GM12878 (cell line): ENCODE data around the gene APOO. TPM values are rescaled to one million over a fixed set of nuclear protein-coding genes. Genes with fewer than 3 reads are reported as not detected.

Source experiments
- ATAC-seq: fragments of 200-7000 bp; cut with Tn5 transposase; 3 replicates; pipeline ENCODE4 v1.9.1; 2020; ENCODE audit warnings: mild to moderate bottlenecking, moderate library complexity
- BruUV-seq: library from RNA; stranded (reverse); fragments of 400-500 nt; replicated peaks from 2 replicates; lab custom pipeline; 2021; lab: Mats Ljungman, UMichigan
- CTCF ChIA-PET: fragments of 300-600 bp; sonication (Branson Sonifier 250); formaldehyde crosslinking; extraction: SDS; loops from one replicate; lab custom pipeline; 2021; ENCODE audit warnings: inconsistent platforms; lab: Yijun Ruan, JAX
- POLR2A ChIA-PET: fragments of 350-600 bp; formaldehyde crosslinking; extraction: SDS; loops from one replicate; lab custom pipeline; 2021; ENCODE audit warnings: inconsistent platforms; lab: Charles Lee
- RAD21 ChIA-PET: fragments of 300-600 bp; sonication (Branson Sonifier 250); formaldehyde crosslinking; loops from one replicate; lab custom pipeline; 2023; ENCODE audit warnings: antibody characterized with exemption; ENCODE audit not compliant: unreplicated experiment; lab: Charles Lee
- SMC1A ChIA-PET: fragments of 300-600 bp; sonication (Branson Sonifier 250); formaldehyde crosslinking; loops from one replicate; lab custom pipeline; 2023; ENCODE audit not compliant: unreplicated experiment, uncharacterized antibody; lab: Charles Lee
- DNase-seq: peaks from one replicate; pipeline ENCODE4 v3.0.0-alpha.2; 2011; ENCODE audit warnings: low read depth, low spot score
- FAIRE-seq: peaks from 3 replicates; lab custom pipeline; 2011; peaks lifted over from hg19 to GRCh38; lab: Jason Lieb, UNC
- H2AFZ ChIP-seq: 2 replicates; pipeline ENCODE4 v1.6.0; 2011; ENCODE audit warnings: low read depth, low read length, control low read depth; ENCODE audit not compliant: control insufficient read depth
- H3K27ac ChIP-seq: 2 replicates; pipeline ENCODE4 v1.5.1; 2011; ENCODE audit warnings: control low read depth; ENCODE audit not compliant: control insufficient read depth, insufficient read depth
- H3K27me3 ChIP-seq, 2 experiments: replicated peaks in 1 of 2; 2 replicates each; pipeline versions ENCODE4 v1.6.0 to v1.6.1; 2011; ENCODE audit warnings: low read length in 1 of 2; ENCODE audit not compliant: control insufficient read depth in 2 of 2, insufficient read depth in 2 of 2
- H3K36me3 ChIP-seq, 2 experiments: 2 replicates each; pipeline ENCODE4 v1.5.1; 2011; ENCODE audit warnings: low read length in 1 of 2; ENCODE audit not compliant: control insufficient read depth in 2 of 2, insufficient read depth in 2 of 2
- H3K4me1 ChIP-seq: 2 replicates; pipeline ENCODE4 v1.6.1; 2011; ENCODE audit warnings: mild to moderate bottlenecking, low read length, moderate library complexity, mixed read lengths; ENCODE audit not compliant: control insufficient read depth, insufficient read depth
- H3K4me2 ChIP-seq: 2 replicates; pipeline ENCODE4 v1.6.0; 2011; ENCODE audit warnings: control low read depth; ENCODE audit not compliant: control insufficient read depth, insufficient read depth
- H3K4me3 ChIP-seq: fragments of 200-600 bp; sonication (generic); 2 replicates; pipeline ENCODE4 v1.5.1; 2016
- H3K79me2 ChIP-seq: 2 replicates; pipeline ENCODE4 v1.6.0; 2011; ENCODE audit warnings: low read length; ENCODE audit not compliant: control insufficient read depth, insufficient read depth
- H3K9ac ChIP-seq: 2 replicates; pipeline ENCODE4 v1.8.0; 2011; ENCODE audit warnings: low read length, control low read depth, mixed read lengths; ENCODE audit not compliant: control insufficient read depth, insufficient read depth
- H3K9me3 ChIP-seq: replicated peaks from 3 replicates; pipeline ENCODE4 v1.5.1; 2011; ENCODE audit warnings: mild to moderate bottlenecking, low read length; ENCODE audit not compliant: control insufficient read depth, insufficient read depth
- H4K20me1 ChIP-seq: 2 replicates; pipeline ENCODE4 v1.6.0; 2011; ENCODE audit not compliant: control insufficient read depth, insufficient read depth
- CBX3 ChIP-seq: fragments of 200-600 bp; sonication (generic); IDR thresholded peaks from 2 replicates; pipeline ENCODE4 v1.6.1; 2016; ENCODE audit warnings: low read depth, borderline replicate concordance
- HDAC6 ChIP-seq: fragments of 200-600 bp; sonication (generic); IDR thresholded peaks from one replicate; pipeline ENCODE4 v1.8.0; 2017; ENCODE audit warnings: antibody characterized with exemption; ENCODE audit not compliant: unreplicated experiment
- IKZF2 ChIP-seq, 2 experiments: fragments of 450-650 bp; IDR thresholded peaks; 2 replicates each; pipeline ENCODE4 v1.6.1; 2017; ENCODE audit warnings: mild to moderate bottlenecking in 2 of 2, moderate library complexity in 2 of 2
- KDM1A ChIP-seq: fragments of 200-600 bp; sonication (generic); IDR thresholded peaks from 2 replicates; pipeline ENCODE4 v1.6.1; 2016; ENCODE audit warnings: borderline replicate concordance
- POLR2AphosphoS5 ChIP-seq: IDR thresholded peaks from 2 replicates; pipeline ENCODE4 v1.6.1; 2011; ENCODE audit warnings: mild to moderate bottlenecking, low read length, inconsistent platforms
- SP1 ChIP-seq: IDR thresholded peaks from one replicate; pipeline ENCODE4 v1.6.1; 2011; ENCODE audit warnings: low read depth, low read length
- SPI1 ChIP-seq: IDR thresholded peaks from 2 replicates; pipeline ENCODE4 v1.6.1; 2011; ENCODE audit warnings: low read depth, mild to moderate bottlenecking, low read length, moderate library complexity, borderline replicate concordance; ENCODE audit not compliant: insufficient read depth
- ZBTB11 ChIP-seq: fragments of 450-650 bp; formaldehyde crosslinking; IDR thresholded peaks from 2 replicates; pipeline ENCODE4 v1.5.0; 2022; ENCODE audit warnings: mild to moderate bottlenecking, missing genetic modification characterization
- WGBS: methylation state at CpG from one replicate; pipeline ENCODE4 v1.1.6; 2016; ENCODE audit warnings: low lambda C conversion rate; ENCODE audit not compliant: insufficient replicate concordance, insufficient coverage; ENCODE audit errors: missing lambda C conversion rate; 5-methylcytosine and 5-hydroxymethylcytosine counted together
- in situ Hi-C: fragments of 300-500 bp; cut with MboI; formaldehyde crosslinking; loops from 9 replicates; pipeline ENCODE4 v1.14.3; 2018; ENCODE audit warnings: mixed read lengths
- intact Hi-C: fragments of 100-400 bp; cut with micrococcal nuclease; formaldehyde crosslinking; loops from one replicate; pipeline ENCODE4 v1.14.2; 2022; ENCODE audit not compliant: unreplicated experiment
- polyA plus RNA-seq, 11 experiments: library from polyadenylated mRNA; depleted of rRNA in 4 of 11; unstranded in 6 of 11; stranded (reverse) in 5 of 11; fragments of >200 nt; fragmentation: Nextera tagmentation in 4 of 11; fragmentation: Illumina TruSeq in 1 of 11; extraction: Ambion mirVana in 4 of 11; extraction: Trizol in 1 of 11; gene quantifications; 1 replicate in 1 of 11; 2 replicates in 10 of 11; pipeline versions ENCODE4 v1.2.1 to v1.2.3, GENCODE V29; 2011 to 2016; ENCODE audit warnings: inconsistent platforms in 2 of 11, missing spikeins in 2 of 11, low read depth in 1 of 11
- total RNA-seq, 4 experiments: library from RNA; depleted of rRNA in 3 of 4; stranded (reverse); fragments of >200 nt in 3 of 4; fragmentation: Illumina TruSeq in 1 of 4; extraction: Trizol in 1 of 4; gene quantifications; 2 replicates each; pipeline versions ENCODE4 v1.2.1 to v1.2.3, GENCODE V29; 2013 to 2021

The APOO gene
- total and polyA plus RNA-seq, 10 of the 15 experiments (the other 5 are each of a cell fraction or from before 2014, with no cell fraction given): 20.7 to 68.7 (median 35.5) TPM

- in situ Hi-C loops (no loop called here), intact Hi-C loops (no loop called here)
- TF ChIP-seq CBX3: no peak
- TF ChIP-seq ZBTB11 (CRISPR knock-in tag): no peak
- no peak for TF ChIP-seq SP1
- BruUV-seq: no TSS peak
- H4K20me1 ChIP-seq: no peaks in the 10 kb centered on the region
- no peaks in the 10 kb centered on the region for H3K79me2 ChIP-seq
- H3K9ac ChIP-seq: no peak overlapping the region
- H3K36me3 ChIP-seq: no peaks in the 10 kb centered on the region
- SMC1A ChIA-PET: no interaction called here
- DNase-seq: no peak
- H3K27me3 ChIP-seq: no peaks in the 10 kb centered on the region
- CTCF ChIA-PET: interaction anchor here (0.7 to 1.1 kb wide), 2 partner anchors 43 to 48 kb away, joined by 3 to 4 read pairs; no protein-coding TSS in a partner anchor
- H2AFZ ChIP-seq: no peak overlapping the region
- no peaks in the 10 kb centered on the region for H3K9me3 ChIP-seq
- no peak overlapping the region; the same call in 1 of the 2 replicates for H3K27ac ChIP-seq
- 66% methylated on average over 3 of the region's 3 CpGs for WGBS
- no peak overlapping the region for H3K4me3 ChIP-seq
- no peak for FAIRE-seq
- H3K4me1 ChIP-seq: no peaks in the 10 kb centered on the region
- RAD21 ChIA-PET: interaction anchor here (1.0 kb wide), 1 partner anchor 102 kb away, joined by 3 read pairs; no protein-coding TSS in a partner anchor
- ATAC-seq: no peak
- POLR2A ChIA-PET: no interaction called here
- H3K4me2 ChIP-seq: no peak overlapping the region
Observed at GRCh38 chrX:23952391-23952790, 44.7 kb upstream of the APOO start.

- H3K4me2 ChIP-seq: no peak overlapping the region
- 65% methylated on average over 1 of the region's 1 CpG for WGBS
- RAD21 ChIA-PET: no interaction called here
- TF ChIP-seq KDM1A (no peak), IKZF2 (IDR thresholded peaks at IDR 0.05) (no peak), POLR2AphosphoS5 (no peak), HDAC6 (no peak), SPI1 (no peak)
- peaks cover 0 to 3% of the 10 kb centered on the region in 2 experiments; a peak in 1 of 4 replicates for H3K27me3 ChIP-seq
- SMC1A ChIA-PET: no interaction called here
- POLR2A ChIA-PET: interaction anchor here (1.1 to 1.2 kb wide), 2 partner anchors 58 to 69 kb away, joined by 3 read pairs; no protein-coding TSS in a partner anchor
- H3K9ac ChIP-seq: no peak overlapping the region
- no peak overlapping the region for H3K27ac ChIP-seq
- CTCF ChIA-PET: no interaction called here
- no peaks in the 10 kb centered on the region for H4K20me1 ChIP-seq
- no peak for DNase-seq
- in situ Hi-C loops: no loop called here
- BruUV-seq: no TSS peak
- FAIRE-seq: no peak
- no peak overlapping the region for H3K4me3 ChIP-seq
- H3K4me1 ChIP-seq: no peaks in the 10 kb centered on the region
- intact Hi-C loops: no loop called here
- H3K9me3 ChIP-seq: no peaks in the 10 kb centered on the region
- no peak overlapping the region for H2AFZ ChIP-seq
- no peaks in the 10 kb centered on the region for H3K36me3 ChIP-seq
- ATAC-seq: no peak
- H3K79me2 ChIP-seq: no peaks in the 10 kb centered on the region
Observed at GRCh38 chrX:23945206-23945605, 37.5 kb upstream of the APOO start.
